GM18519 (cell line): ENCODE data around the gene SF3B1.
"Not testable (repeated sequence)": the region's sequence is repeated elsewhere in the genome, so short reads cannot be mapped to it uniquely, and the experiment has no call there.

ENCODE experiments used
- ATAC-seq: cut with Tn5 transposase; IDR thresholded peaks from one replicate; pipeline ENCODE4 v1.9.1; 2021; ENCODE audit warnings: mild to moderate bottlenecking, moderate library complexity; ENCODE audit not compliant: unreplicated experiment, low FRiP score

SF3B1 gene

DNA sequence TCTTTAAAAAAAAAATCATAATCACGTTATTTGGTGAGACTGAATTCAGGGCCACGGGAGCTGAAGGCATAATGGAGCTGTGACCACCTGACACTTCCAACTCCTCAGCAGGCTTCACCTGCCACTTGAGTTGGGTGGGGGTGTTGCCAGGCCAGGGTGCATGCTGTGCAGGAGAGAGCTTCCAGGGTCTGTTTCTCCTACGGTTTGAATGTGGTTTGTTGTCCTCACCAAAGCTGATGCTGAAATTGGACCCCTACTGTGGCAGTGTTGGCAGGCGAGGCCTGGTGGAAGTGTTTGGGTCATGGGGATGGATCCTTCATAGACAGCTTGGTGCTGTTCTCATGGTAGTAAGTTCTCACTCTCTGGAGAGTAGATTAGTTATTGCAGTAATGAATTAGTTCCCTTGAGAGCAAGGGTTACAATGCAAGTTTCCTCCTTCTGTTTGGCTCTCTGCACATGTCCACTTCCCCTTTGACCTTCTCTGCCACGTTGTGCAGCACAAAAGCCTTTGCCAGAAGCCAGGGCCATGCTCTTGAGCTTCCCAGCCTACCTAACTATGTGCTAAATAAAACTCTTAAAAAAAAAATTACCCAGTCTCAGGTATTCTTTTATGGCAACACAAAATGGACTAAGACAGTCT is 86.0 kb downstream of the SF3B1 start:
- no peak for ATAC-seq

DNA sequence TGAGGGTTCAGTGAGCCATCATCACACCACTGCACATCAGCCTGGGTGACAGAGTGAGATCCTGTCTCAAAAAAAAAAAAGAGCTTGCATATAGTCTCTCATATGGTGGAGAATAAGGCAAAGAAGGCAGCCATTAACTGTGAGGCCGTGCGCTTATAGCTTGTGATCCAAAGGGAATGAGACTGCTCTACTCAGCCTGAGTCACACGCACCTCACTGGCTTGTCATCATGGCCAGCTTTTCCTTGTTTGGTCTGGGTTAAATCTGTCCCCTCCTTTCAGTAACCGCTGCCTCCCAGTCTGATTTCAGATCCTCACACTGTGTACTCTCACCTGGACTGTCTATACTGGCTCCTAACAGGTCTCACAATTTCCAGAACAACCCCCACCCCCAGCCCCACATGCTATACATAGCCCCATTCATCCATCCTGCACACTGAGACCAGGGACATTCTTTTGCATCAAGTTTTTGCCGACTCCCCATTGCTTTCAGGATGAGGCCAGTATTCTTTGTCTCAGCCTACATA is 88.9 kb downstream of the SF3B1 start:
- ATAC-seq = no peak

DNA sequence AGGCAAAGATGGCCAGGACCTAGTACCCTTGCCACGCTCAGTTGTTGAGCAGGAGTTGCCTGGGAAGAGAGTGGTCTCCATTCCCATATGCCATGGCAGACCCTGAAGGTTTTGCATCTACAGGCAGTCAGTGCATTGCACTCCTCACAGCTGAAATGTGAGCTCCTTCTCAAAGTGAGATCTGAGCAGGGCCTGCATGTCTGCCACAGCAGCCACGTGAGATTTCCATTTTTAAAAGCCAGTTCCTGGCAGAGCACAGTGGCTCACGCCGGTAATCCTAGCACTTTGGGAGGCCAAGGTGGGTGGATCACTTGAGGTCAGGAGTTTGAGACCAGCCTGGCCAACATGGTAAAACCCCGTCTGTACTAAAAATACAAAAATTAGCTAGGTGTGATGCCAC is 90.9 kb downstream of the SF3B1 start:
- ATAC-seq = not testable (repeated sequence)

DNA sequence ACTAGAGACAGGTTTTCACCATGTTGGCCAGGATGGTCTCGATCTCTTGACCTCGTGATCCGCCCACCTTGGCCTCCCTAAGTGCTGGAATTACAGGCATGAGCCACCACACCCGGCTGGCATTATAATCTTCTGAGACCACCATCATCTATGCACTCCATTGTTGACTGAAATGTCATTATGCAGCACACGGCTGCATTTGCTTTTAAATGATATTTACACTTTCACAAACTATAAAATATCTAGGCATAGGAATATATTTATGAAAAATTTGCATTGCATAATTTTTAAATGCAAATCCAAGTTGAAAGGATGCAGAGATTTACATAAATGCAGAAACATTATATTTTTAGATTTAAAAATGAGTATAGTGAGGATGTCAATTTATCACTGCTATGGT is 94.2 kb downstream of the SF3B1 start:
- ATAC-seq = no peak
